ENCODE data around the gene FGFR4.
A peak's percentile ranks its signal among the peaks of the same experiment; 100 is the strongest.

Gene FGFR4

DNA sequence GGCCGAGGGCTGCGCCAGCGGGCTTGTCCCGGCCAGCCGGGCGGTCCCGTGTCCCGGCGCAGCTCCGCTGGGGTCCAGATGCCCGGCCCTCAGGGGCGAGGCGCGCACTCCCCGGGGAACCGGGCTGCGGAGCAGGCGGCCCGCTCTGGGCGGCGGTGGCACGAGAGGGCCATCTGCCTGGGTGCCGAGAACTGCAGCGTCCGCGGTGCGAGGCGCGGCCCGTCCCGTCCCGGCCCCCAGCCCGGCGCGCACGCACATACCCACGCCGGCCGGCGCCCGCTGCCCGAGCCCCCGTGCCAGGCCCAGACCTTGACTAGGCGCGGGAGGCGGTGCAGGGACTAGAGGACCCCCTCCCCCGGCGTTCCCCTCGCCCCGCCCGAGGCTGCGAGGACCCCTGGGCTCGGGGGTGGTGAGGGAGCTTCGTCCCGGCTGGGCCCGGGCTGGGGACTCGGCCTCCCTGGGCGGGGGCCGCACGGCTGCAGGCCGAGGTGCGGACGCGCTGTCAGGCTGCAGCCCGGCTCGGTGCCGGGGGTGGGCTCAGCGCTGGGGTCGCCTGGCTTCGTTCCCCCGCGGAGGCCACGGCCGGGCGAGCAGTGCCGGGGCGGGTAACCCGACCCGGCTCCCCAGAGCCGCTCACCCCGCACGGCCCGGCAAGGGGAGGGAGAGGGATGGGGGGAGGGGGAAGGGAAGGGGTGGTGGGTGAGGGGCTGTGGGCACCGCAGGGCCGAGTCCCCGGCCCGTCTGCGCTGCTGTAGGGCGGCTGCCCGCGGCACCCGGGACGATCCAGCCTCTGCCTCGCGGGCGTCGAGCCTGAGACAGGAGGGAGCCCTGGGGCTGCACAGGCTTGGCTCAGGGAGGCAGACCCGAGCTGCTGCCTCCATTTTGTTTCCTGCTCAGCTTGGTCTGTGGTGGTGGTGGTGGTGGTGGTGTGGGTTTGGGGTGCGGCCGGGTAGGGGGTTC lies 45.7 kb downstream of the FGFR4 start:
- no peak for DNase-seq (ENCODE audit: low spot score)

DNA sequence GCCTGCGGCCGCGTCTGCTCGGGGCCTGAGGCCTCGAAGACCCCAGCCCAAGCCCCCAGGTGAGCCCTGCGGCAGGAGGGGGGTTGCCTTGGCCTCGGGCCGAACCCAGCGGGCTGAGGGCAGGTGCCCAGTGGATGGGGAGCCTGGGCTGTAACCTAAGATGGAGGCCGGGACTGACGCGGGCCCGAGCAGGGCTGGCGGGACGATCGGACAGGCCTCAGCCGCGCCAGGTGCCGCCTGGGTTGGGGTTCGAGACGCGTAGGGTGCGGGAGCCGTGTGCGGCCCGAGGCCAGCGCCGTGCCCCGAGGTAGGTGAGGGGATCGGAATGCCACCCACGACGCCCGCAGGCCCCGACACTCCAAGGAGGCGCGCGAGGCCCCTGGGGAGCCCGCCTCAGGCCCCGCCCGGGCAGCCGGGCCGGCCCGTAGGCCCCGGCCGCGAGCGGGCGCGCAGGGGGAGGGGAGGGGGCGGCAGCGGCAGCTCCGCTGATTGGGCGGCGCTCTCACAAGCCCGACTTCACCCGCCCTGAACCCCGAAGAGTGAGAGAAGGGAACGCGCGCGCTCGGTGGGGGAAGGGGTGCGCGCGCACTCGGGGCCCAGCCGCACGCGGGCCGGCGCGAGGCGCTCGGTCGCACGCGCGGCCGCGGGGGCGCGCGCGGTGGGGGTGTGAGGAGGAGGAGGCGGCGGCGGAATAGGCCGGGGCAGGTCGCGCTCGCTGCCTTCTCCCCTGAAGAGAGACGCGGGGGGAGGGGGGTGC lies 46.6 kb downstream of the FGFR4 start, which contains the start of gene NSD1:
NSD1 (plus strand) TSS at position 678 of the 757 bp plus-strand sequence. CDS start 1,331 bp downstream, outside the sequence.
- peak; percentile 66 for DNase-seq (ENCODE audit: low spot score)

- peak; percentile 40 for DNase-seq (ENCODE audit: low spot score)
These were observed 47.4 kb downstream of the FGFR4 start for GRCh38 chr5:177133853-177134696.

GRCh38 chr5:177134697-177135225 lies 48.0 kb downstream of the FGFR4 start:
- no peak for DNase-seq (ENCODE audit: low spot score)

- no peak for DNase-seq (ENCODE audit: low spot score)
These were observed 53.6 kb downstream of the FGFR4 start for GRCh38 chr5:177140312-177140711.

GRCh38 chr5:177141496-177141895 lies 54.8 kb downstream of the FGFR4 start:
- DNase-seq (ENCODE audit: low spot score), result no peak

- no peak for DNase-seq (ENCODE audit: low spot score)
These were observed 55.4 kb downstream of the FGFR4 start for GRCh38 chr5:177142098-177142611.

DNA sequence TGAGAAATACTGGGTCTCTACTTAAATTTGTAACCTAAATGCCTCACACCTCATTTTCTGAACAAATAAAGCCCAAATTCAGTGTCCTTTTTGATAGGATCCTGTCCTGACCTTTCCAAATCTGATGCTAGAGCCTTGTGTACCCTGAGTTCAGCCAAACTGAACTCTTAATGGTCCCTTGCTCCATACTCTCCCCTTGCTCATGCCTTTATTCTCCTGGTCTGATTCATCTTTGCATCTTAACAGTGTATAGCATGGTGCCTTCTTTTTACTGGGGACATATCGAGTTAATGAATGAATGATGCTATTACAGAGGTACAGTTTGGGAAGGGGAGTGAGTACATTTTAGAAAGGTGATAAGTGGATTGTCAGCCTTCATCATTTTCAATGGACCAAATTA lies 56.1 kb downstream of the FGFR4 start:
- DNase-seq (ENCODE audit: low spot score), result no peak

GRCh38 chr5:177146891-177147638 lies 60.4 kb downstream of the FGFR4 start:
- no peak for DNase-seq (ENCODE audit: low spot score)
